H1 (cell line): ENCODE data around the gene STT3A. TPM values are rescaled to one million over a fixed set of nuclear protein-coding genes. Genes with fewer than 3 reads are reported as not detected.

Experiments used
- CTCF ChIA-PET: fragments of 300-600 bp; sonication (Branson Sonifier 250); formaldehyde crosslinking; loops from one replicate; lab custom pipeline; 2021; ENCODE audit not compliant: partially characterized antibody; lab: Charles Lee
- POLR2A ChIA-PET: fragments of 300-600 bp; sonication (Branson Sonifier 250); formaldehyde crosslinking; loops from one replicate; lab custom pipeline; 2021; ENCODE audit warnings: inconsistent platforms; ENCODE audit not compliant: partially characterized antibody; lab: Charles Lee
- DNase-seq, 2 experiments: peaks; one replicate each; pipeline versions ENCODE4 v3.0.0 to v3.0.0-alpha.2; 2010 to 2022; ENCODE audit warnings: low spot score in 2 of 2, low read depth in 1 of 2, mixed read lengths in 1 of 2
- FAIRE-seq: peaks from 2 replicates; lab custom pipeline; 2011; peaks lifted over from hg19 to GRCh38; lab: Jason Lieb, UNC
- H2AFZ ChIP-seq: 2 replicates; pipeline ENCODE4 v1.8.1; 2012; ENCODE audit warnings: low read length, inconsistent platforms
- H2AK5ac ChIP-seq: 2 replicates; pipeline ENCODE4 v1.6.1; 2013; ENCODE audit warnings: low read depth, low read length
- H2BK120ac ChIP-seq: replicated peaks from 2 replicates; pipeline ENCODE3; 2013; ENCODE audit warnings: low read depth, low read length, inconsistent platforms
- H2BK12ac ChIP-seq: 2 replicates; pipeline ENCODE4 v1.6.1; 2013; ENCODE audit warnings: low read depth, low read length
- H2BK15ac ChIP-seq: 2 replicates; pipeline ENCODE4 v1.6.1; 2013; ENCODE audit warnings: low read length
- H2BK20ac ChIP-seq: 2 replicates; pipeline ENCODE4 v1.6.1; 2013; ENCODE audit warnings: low read length
- H2BK5ac ChIP-seq: 2 replicates; pipeline ENCODE4 v1.6.1; 2013; ENCODE audit warnings: low read depth, low read length
- H3K14ac ChIP-seq: 2 replicates; pipeline ENCODE4 v1.6.1; 2013; ENCODE audit warnings: inconsistent platforms; ENCODE audit not compliant: insufficient read length
- H3K18ac ChIP-seq: 2 replicates; pipeline ENCODE4 v1.6.1; 2013; ENCODE audit warnings: low read length; ENCODE audit errors: extremely low read depth
- H3K23ac ChIP-seq: 2 replicates; pipeline ENCODE4 v1.6.1; 2013; ENCODE audit warnings: inconsistent platforms; ENCODE audit not compliant: insufficient read length
- H3K23me2 ChIP-seq: 2 replicates; pipeline ENCODE4 v1.6.1; 2013; ENCODE audit warnings: low read depth, low read length
- H3K27ac ChIP-seq: 2 replicates; pipeline ENCODE4 v1.6.1; 2011; ENCODE audit warnings: low read depth, low read length, inconsistent platforms
- H3K27me3 ChIP-seq, 4 experiments: replicated peaks in 1 of 4; 1 replicate in 1 of 4; 2 replicates in 3 of 4; pipeline versions ENCODE4 v1.6.1 to v1.8.1; 2011 to 2013; ENCODE audit warnings: low read length in 3 of 4, mild to moderate bottlenecking in 3 of 4, inconsistent platforms in 2 of 4, mixed read lengths in 2 of 4, moderate library complexity in 1 of 4; ENCODE audit not compliant: control insufficient read depth in 3 of 4, insufficient read depth in 3 of 4; ENCODE audit errors: extremely low read depth in 1 of 4
- H3K36me3 ChIP-seq, 4 experiments: 2 replicates each; pipeline versions ENCODE4 v1.6.1 to v1.8.1; 2011 to 2013; ENCODE audit warnings: mild to moderate bottlenecking in 4 of 4, low read length in 3 of 4, moderate library complexity in 2 of 4, control low read depth in 1 of 4, inconsistent platforms in 1 of 4; ENCODE audit not compliant: insufficient read depth in 4 of 4, control insufficient read depth in 2 of 4
- H3K4ac ChIP-seq: replicated peaks from 2 replicates; pipeline ENCODE3; 2013; ENCODE audit warnings: low read length, low read depth, mixed read lengths, inconsistent platforms; ENCODE audit not compliant: insufficient read length
- H3K4me1 ChIP-seq, 4 experiments: replicated peaks in 1 of 4; 1 replicate in 1 of 4; 2 replicates in 3 of 4; pipeline versions ENCODE4 v1.6.1 to v1.8.1; 2011 to 2013; ENCODE audit warnings: low read length in 3 of 4, inconsistent platforms in 2 of 4, mixed read lengths in 1 of 4; ENCODE audit not compliant: insufficient read depth in 4 of 4, control insufficient read depth in 3 of 4
- H3K4me2 ChIP-seq, 2 experiments: 2 replicates each; pipeline versions ENCODE4 v1.6.1 to v1.8.1; 2011 to 2013; ENCODE audit warnings: low read depth in 2 of 2, low read length in 2 of 2, control low read depth in 1 of 2, inconsistent platforms in 1 of 2, mild to moderate bottlenecking in 1 of 2; ENCODE audit not compliant: insufficient read depth in 1 of 2
- H3K4me3 ChIP-seq, 4 experiments: fragments of 200-600, 300-600 bp in 1 of 4; sonication (generic), shearing (Covaris generic), sonication (Bioruptor Twin) in 1 of 4; 2 replicates each; pipeline versions ENCODE4 v1.5.1 to v1.8.1; 2011 to 2016; ENCODE audit warnings: low read length in 4 of 4, low read depth in 3 of 4, control low read depth in 2 of 4, inconsistent platforms in 2 of 4, mild to moderate bottlenecking in 2 of 4, mixed read lengths in 1 of 4, moderate library complexity in 1 of 4; ENCODE audit not compliant: insufficient read depth in 2 of 4; ENCODE audit errors: extremely low read depth in 1 of 4
- H3K56ac ChIP-seq: replicated peaks from 2 replicates; pipeline ENCODE3; 2013; ENCODE audit warnings: low read depth, mild to moderate bottlenecking, mixed read lengths, low read length, inconsistent platforms; ENCODE audit not compliant: insufficient read length
- H3K79me1 ChIP-seq: 2 replicates; pipeline ENCODE4 v1.6.1; 2013; ENCODE audit warnings: low read depth, low read length, control low read depth
- H3K79me2 ChIP-seq, 2 experiments: 2 replicates each; pipeline versions ENCODE4 v1.6.1 to v1.8.1; 2012 to 2013; ENCODE audit warnings: low read length in 2 of 2, mild to moderate bottlenecking in 2 of 2, inconsistent platforms in 1 of 2; ENCODE audit not compliant: insufficient read depth in 2 of 2, control insufficient read depth in 1 of 2
- H3K9ac ChIP-seq, 4 experiments: replicated peaks in 1 of 4; 1 replicate in 1 of 4; 2 replicates in 3 of 4; pipeline versions ENCODE4 v1.6.1 to v1.8.1; 2011 to 2013; ENCODE audit warnings: low read depth in 3 of 4, low read length in 3 of 4, control low read depth in 2 of 4, mild to moderate bottlenecking in 2 of 4, moderate library complexity in 2 of 4, inconsistent platforms in 1 of 4; ENCODE audit errors: extremely low read depth in 1 of 4
- H3K9me3 ChIP-seq, 2 experiments: 2 replicates each; pipeline versions ENCODE4 v1.6.1 to v1.8.1; 2012 to 2013; ENCODE audit warnings: mild to moderate bottlenecking in 2 of 2, moderate library complexity in 2 of 2, control low read depth in 1 of 2, inconsistent platforms in 1 of 2, low read depth in 1 of 2, low read length in 1 of 2, mixed read lengths in 1 of 2; ENCODE audit not compliant: insufficient read depth in 2 of 2
- H4K20me1 ChIP-seq, 2 experiments: replicated peaks in 1 of 2; 2 replicates each; pipeline versions ENCODE3 to v1.8.1; 2011 to 2013; ENCODE audit warnings: inconsistent platforms in 2 of 2, low read length in 2 of 2, mild to moderate bottlenecking in 1 of 2; ENCODE audit not compliant: insufficient read depth in 2 of 2, control insufficient read depth in 1 of 2
- H4K5ac ChIP-seq: 2 replicates; pipeline ENCODE4 v1.6.1; 2013; ENCODE audit warnings: low read length, low read depth, mixed read lengths, inconsistent platforms; ENCODE audit not compliant: insufficient read length
- H4K8ac ChIP-seq: 2 replicates; pipeline ENCODE4 v1.8.0; 2013; ENCODE audit warnings: mild to moderate bottlenecking, moderate library complexity, low read length, inconsistent platforms; ENCODE audit not compliant: insufficient read depth; ENCODE audit errors: extremely low read depth
- H4K91ac ChIP-seq: replicated peaks from 2 replicates; pipeline ENCODE3; 2013; ENCODE audit warnings: low read length, mixed read lengths, inconsistent platforms; ENCODE audit not compliant: insufficient read length
- ATF2 ChIP-seq: IDR thresholded peaks from 2 replicates; pipeline ENCODE4 v1.6.1; 2012; ENCODE audit warnings: low read length, inconsistent platforms
- CHD1 ChIP-seq: IDR thresholded peaks from 2 replicates; pipeline ENCODE4 v1.6.1; 2012; ENCODE audit warnings: low read depth, low read length, improper control_type of control experiment
- E2F6 ChIP-seq: IDR thresholded peaks from 2 replicates; pipeline ENCODE4 v1.6.1; 2012; ENCODE audit warnings: inconsistent platforms
- KDM4A ChIP-seq: IDR thresholded peaks from one replicate; pipeline ENCODE4 v1.7.1; 2012; ENCODE audit warnings: low read depth, mild to moderate bottlenecking, moderate library complexity, low read length, inconsistent platforms; ENCODE audit not compliant: severe bottlenecking
- POLR2A ChIP-seq, 2 experiments: IDR thresholded peaks; 1 replicate in 1 of 2; 2 replicates in 1 of 2; pipeline ENCODE4 v1.6.1; 2011; ENCODE audit warnings: low read depth in 2 of 2, low read length in 2 of 2, mild to moderate bottlenecking in 2 of 2; ENCODE audit errors: control extremely low read depth in 1 of 2
- POU5F1 ChIP-seq: IDR thresholded peaks from 2 replicates; pipeline ENCODE4 v1.6.1; 2011; ENCODE audit warnings: low read depth, mild to moderate bottlenecking, low read length, moderate library complexity
- RFX5 ChIP-seq: IDR thresholded peaks from 2 replicates; pipeline ENCODE4 v1.6.1; 2011; ENCODE audit warnings: low read depth, low read length, improper control_type of control experiment, borderline replicate concordance
- SIX5 ChIP-seq: IDR thresholded peaks from 2 replicates; pipeline ENCODE4 v1.6.1; 2011; ENCODE audit warnings: mild to moderate bottlenecking, low read depth, low read length
- SP4 ChIP-seq: IDR thresholded peaks from 2 replicates; pipeline ENCODE4 v1.6.1; 2012; ENCODE audit warnings: low read length, inconsistent platforms
- WGBS, 2 experiments: shearing (Covaris generic) in 1 of 2; methylation state at CpG; one replicate each; pipeline versions ENCODE4 v1.1.6 to v1.1.7; 2013 to 2015; ENCODE audit warnings: low lambda C conversion rate in 2 of 2, mixed read lengths in 2 of 2, inconsistent platforms in 1 of 2, low coverage in 1 of 2, missing lambda C conversion rate in 1 of 2; ENCODE audit not compliant: insufficient replicate concordance in 2 of 2, insufficient coverage in 1 of 2, insufficient read length in 1 of 2; ENCODE audit errors: extremely low coverage in 1 of 2, missing lambda C conversion rate in 1 of 2; 5-methylcytosine and 5-hydroxymethylcytosine counted together
- polyA plus RNA-seq, 7 experiments: library from polyadenylated mRNA; depleted of rRNA in 3 of 7; stranded (reverse) in 5 of 7; unstranded in 2 of 7; fragments of >200 nt in 5 of 7; fragments of 200-250 nt in 2 of 7; gene quantifications; 1 replicate in 5 of 7; 2 replicates in 1 of 7; 4 replicates in 1 of 7; pipeline versions ENCODE4 v1.2.1 to v1.2.3, GENCODE V29; 2011 to 2013; ENCODE audit warnings: missing spikeins in 2 of 7, mixed read lengths in 2 of 7
- total RNA-seq: library from RNA; stranded (reverse); fragmentation: NEBNext Ultra II Directional; extraction: Animal tissue kit (Norgen Biotek cat#: 25700); gene quantifications from 2 replicates; pipeline ENCODE4 v1.2.1, GENCODE V29; 2021

STT3A gene
- total and polyA plus RNA-seq, 2 of the 8 experiments (the other 6 are each of a cell fraction or from before 2014, with no cell fraction given) = 173 to 211 TPM

GRCh38 chr11:125603207-125603606, 10.6 kb downstream of the STT3A start:
- Histone ChIP-seq H4K91ac (no peak overlapping the region), H3K79me2 (no peaks in the 10 kb centered on the region; a peak in 1 of 4 replicates), H2BK5ac (no peak overlapping the region), H3K14ac (no peak overlapping the region), H3K23me2 (no peaks in the 10 kb centered on the region), H4K5ac (no peak overlapping the region), H3K9me3 (no peaks in the 10 kb centered on the region), H2BK120ac (no peak overlapping the region), H3K23ac (no peak overlapping the region), H3K27ac (no peak overlapping the region), H3K56ac (no peak overlapping the region), H3K36me3 (peaks cover 34 to 80% (median 62%) of the 10 kb centered on the region in 4 experiments), H4K20me1 (peaks cover 0 to 5% of the 10 kb centered on the region in 2 experiments), H2AFZ (no peak overlapping the region), H3K4me2 (no peak overlapping the region), H3K79me1 (no peaks in the 10 kb centered on the region; the same call in 1 of the 2 replicates), H3K27me3 (no peaks in the 10 kb centered on the region), H3K18ac (no peak overlapping the region), H3K4ac (no peak overlapping the region), H2BK15ac (no peak overlapping the region), H2AK5ac (no peak overlapping the region), H3K4me3 (no peak overlapping the region), H3K4me1 (no peaks in the 10 kb centered on the region), H2BK20ac (no peak overlapping the region), H3K9ac (no peak overlapping the region), H2BK12ac (no peak overlapping the region), H4K8ac (no peak overlapping the region)
- POLR2A ChIA-PET = interaction anchor here (1.3 kb wide), 1 partner anchor 11 kb away, joined by 3 read pairs; the partner anchor contains the start of gene STT3A
- CTCF ChIA-PET = interaction anchor here (0.8 kb wide), 1 partner anchor 76 kb away, joined by 3 read pairs; no protein-coding TSS in a partner anchor
- 91% methylated on average over 3 of the region's 3 CpGs; no CpG with 5 or more reads in 1 of the 2 experiments for WGBS, 2 experiments
- FAIRE-seq (no peak), DNase-seq (no peak)
- no peak for TF ChIP-seq ATF2
- no peak for TF ChIP-seq CHD1
- TF ChIP-seq E2F6 = no peak
- no peak for TF ChIP-seq POU5F1
- no peak for TF ChIP-seq SP4
- TF ChIP-seq KDM4A = no peak
- no peak for TF ChIP-seq SIX5
- TF ChIP-seq RFX5 = no peak
- TF ChIP-seq POLR2A (IDR thresholded peaks at IDR 0.05; ENCODE audit: control extremely low read depth in 1 of 2, low read depth in 2 of 2, low read length in 2 of 2) = no peak
